ENCODE results near the gene CLEC7A.

The CLEC7A gene

GRCh38 chr12:10069099-10069498 is 60.9 kb downstream of the CLEC7A start:
- TF ChIP-seq EZH2phosphoT487 (conservative IDR thresholded peaks at IDR 0.05; ENCODE audit: low read length) (no peak), CTCF (IDR thresholded peaks at IDR 0.05; ENCODE audit: insufficient read depth, low read length, poor library complexity, severe bottlenecking) (no peak)
- Histone ChIP-seq H3K79me2 (ENCODE audit: insufficient read depth, low read length) (no peaks in the 10 kb centered on the region), H3K9me3 (ENCODE audit: insufficient read depth, low read length) (no peaks in the 10 kb centered on the region), H3F3A (ENCODE audit: insufficient read depth) (no peaks in the 10 kb centered on the region), H4K20me1 (ENCODE audit: low read depth, low read length) (no peaks in the 10 kb centered on the region), H3K27ac (ENCODE audit: low read depth, low read length) (no peak overlapping the region), H3K9me2 (replicated peaks; ENCODE audit: insufficient read depth, low read length) (no peaks in the 10 kb centered on the region), H2AFZ (ENCODE audit: low read depth, low read length, severe bottlenecking) (no peak overlapping the region), H3K36me3 (ENCODE audit: low read length) (no peaks in the 10 kb centered on the region), H3K4me2 (ENCODE audit: low read depth, low read length, poor library complexity, severe bottlenecking) (no peak overlapping the region), H3K27me3 (ENCODE audit: low read length) (no peaks in the 10 kb centered on the region), H3K4me3 (ENCODE audit: insufficient read depth, low read length, poor library complexity, severe bottlenecking) (no peak overlapping the region), H3K9ac (ENCODE audit: low read length) (no peak overlapping the region)

- no peaks in the 10 kb centered on the region for H3K36me3 ChIP-seq (ENCODE audit: low read length)
- no peaks in the 10 kb centered on the region for H3F3A ChIP-seq (ENCODE audit: insufficient read depth)
- H3K79me2 ChIP-seq (ENCODE audit: insufficient read depth, low read length), result no peaks in the 10 kb centered on the region
- no peak overlapping the region for H3K4me3 ChIP-seq (ENCODE audit: insufficient read depth, low read length, poor library complexity, severe bottlenecking)
- no peak overlapping the region for H3K4me2 ChIP-seq (ENCODE audit: low read depth, low read length, poor library complexity, severe bottlenecking)
- no peaks in the 10 kb centered on the region for H3K9me3 ChIP-seq (ENCODE audit: insufficient read depth, low read length)
- TF ChIP-seq EZH2phosphoT487 (conservative IDR thresholded peaks at IDR 0.05; ENCODE audit: low read length) (no peak), CTCF (IDR thresholded peaks at IDR 0.05; ENCODE audit: insufficient read depth, low read length, poor library complexity, severe bottlenecking) (no peak)
- H2AFZ ChIP-seq (ENCODE audit: low read depth, low read length, severe bottlenecking), result no peak overlapping the region
- H3K9ac ChIP-seq (ENCODE audit: low read length), result no peak overlapping the region
- H3K9me2 ChIP-seq (replicated peaks; ENCODE audit: insufficient read depth, low read length), result no peaks in the 10 kb centered on the region
- no peaks in the 10 kb centered on the region for H4K20me1 ChIP-seq (ENCODE audit: low read depth, low read length)
- H3K27ac ChIP-seq (ENCODE audit: low read depth, low read length), result no peak overlapping the region
- no peaks in the 10 kb centered on the region for H3K27me3 ChIP-seq (ENCODE audit: low read length)
Measured at GRCh38 chr12:10068644-10069043, 61.4 kb downstream of the CLEC7A start.

- TF ChIP-seq EZH2phosphoT487 (conservative IDR thresholded peaks at IDR 0.05; ENCODE audit: low read length), result no peak
- no peak for TF ChIP-seq CTCF (IDR thresholded peaks at IDR 0.05; ENCODE audit: insufficient read depth, low read length, poor library complexity, severe bottlenecking)
- Histone ChIP-seq H3K4me3 (ENCODE audit: insufficient read depth, low read length, poor library complexity, severe bottlenecking) (no peak overlapping the region), H2AFZ (ENCODE audit: low read depth, low read length, severe bottlenecking) (no peak overlapping the region), H3K36me3 (ENCODE audit: low read length) (no peaks in the 10 kb centered on the region), H3K4me2 (ENCODE audit: low read depth, low read length, poor library complexity, severe bottlenecking) (no peak overlapping the region), H3K9me2 (replicated peaks; ENCODE audit: insufficient read depth, low read length) (no peaks in the 10 kb centered on the region), H3K9me3 (ENCODE audit: insufficient read depth, low read length) (no peaks in the 10 kb centered on the region), H4K20me1 (ENCODE audit: low read depth, low read length) (no peaks in the 10 kb centered on the region), H3K27ac (ENCODE audit: low read depth, low read length) (no peak overlapping the region), H3F3A (ENCODE audit: insufficient read depth) (no peaks in the 10 kb centered on the region), H3K27me3 (ENCODE audit: low read length) (no peaks in the 10 kb centered on the region), H3K9ac (ENCODE audit: low read length) (no peak overlapping the region), H3K79me2 (ENCODE audit: insufficient read depth, low read length) (no peaks in the 10 kb centered on the region)
Measured at GRCh38 chr12:10067942-10068341, 62.1 kb downstream of the CLEC7A start.

All from SU-DHL-6 (cell line).